Measurements from ENCODE around the gene PRMT7.
A peak's percentile ranks its signal among the peaks of the same experiment; 100 is the strongest.

The PRMT7 gene

GRCh38 chr16:68349838-68350410 lies 39.1 kb downstream of the PRMT7 start:
- Histone ChIP-seq H2BK15ac (ENCODE audit: low read length) (no peak overlapping the region), H3K9me3 (replicated peaks in 1 of 2; ENCODE audit: control insufficient read depth in 2 of 2, insufficient read depth in 1 of 2, low read depth in 1 of 2, low read length in 2 of 2) (no peaks in the 10 kb centered on the region), H3K14ac (ENCODE audit: low read length) (no peak overlapping the region), H3K4me1 (ENCODE audit: control insufficient read depth in 2 of 2, insufficient read depth in 1 of 2, low read depth in 1 of 2, low read length in 2 of 2) (no peaks in the 10 kb centered on the region), H3K18ac (ENCODE audit: low read length) (no peak overlapping the region), H2BK120ac (ENCODE audit: low read depth, low read length) (no peak overlapping the region), H3K36me3 (replicated peaks in 1 of 2; ENCODE audit: control insufficient read depth in 2 of 2, insufficient read depth in 2 of 2, low read length in 2 of 2) (peaks cover 60 to 100% of the 10 kb centered on the region in 2 donors), H2BK12ac (ENCODE audit: low read length) (no peak overlapping the region), H3K27me3 (ENCODE audit: control insufficient read depth in 3 of 3, insufficient read depth in 3 of 3, low read depth in 1 of 3, low read length in 3 of 3) (no peaks in the 10 kb centered on the region), H3K4me3 (ENCODE audit: low read length in 2 of 2) (peak overlapping the region in 1 of 2 donors; percentile 25), H3K23ac (ENCODE audit: low read depth, low read length, poor library complexity) (no peak overlapping the region), H3K9ac (ENCODE audit: low read depth, low read length, poor library complexity) (no peak overlapping the region), H3K79me1 (ENCODE audit: low read depth, low read length) (peaks cover 2% of the 10 kb centered on the region), H3K4me2 (ENCODE audit: insufficient read depth, low read length, poor library complexity, severe bottlenecking) (no peak overlapping the region), H4K91ac (ENCODE audit: low read depth, low read length, poor library complexity) (no peak overlapping the region), H3K4ac (ENCODE audit: low read length) (no peak overlapping the region), H2AK5ac (ENCODE audit: low read depth, low read length) (no peak overlapping the region), H2AFZ (ENCODE audit: low read length) (no peak overlapping the region), H3K27ac (replicated peaks; ENCODE audit: low read length) (no peak overlapping the region), H4K8ac (ENCODE audit: low read depth, low read length) (no peak overlapping the region), H2BK5ac (ENCODE audit: low read length) (no peak overlapping the region)
- no CpG with 5 or more reads among the region's 10 CpGs for WGBS, 2 donors (ENCODE audit: extremely low coverage in 2 of 2, insufficient read length in 2 of 2, insufficient replicate concordance in 1 of 2)
- DNase-seq (ENCODE audit: low spot score): no peak

DNA sequence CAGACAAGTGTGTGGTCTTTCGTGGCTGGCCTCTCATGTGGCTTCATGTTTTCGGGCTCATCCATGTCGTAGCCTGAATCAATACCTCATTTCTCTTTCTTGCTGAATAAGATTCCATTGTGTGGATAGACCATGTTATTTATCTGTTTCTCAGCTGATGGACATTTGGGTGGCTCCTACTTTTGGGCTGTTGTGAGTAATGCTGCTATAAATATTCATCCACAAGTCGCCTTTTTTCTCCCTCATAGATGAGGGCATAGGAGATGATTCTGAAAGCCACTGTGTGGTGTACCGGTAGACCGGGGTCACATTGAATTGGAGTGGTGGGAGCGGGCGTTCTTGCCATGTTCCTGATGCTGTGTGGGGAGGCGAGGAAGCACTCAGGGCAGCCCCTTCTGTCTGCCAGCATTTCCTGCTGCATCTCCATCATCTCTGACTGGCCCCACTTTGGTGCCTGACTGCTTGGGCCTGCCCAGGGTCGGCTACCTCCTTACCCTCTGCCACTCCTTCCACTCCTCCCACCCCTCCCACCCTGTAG lies 40.1 kb downstream of the PRMT7 start:
- no CpG with 5 or more reads among the region's 10 CpGs for WGBS, 2 donors (ENCODE audit: extremely low coverage in 2 of 2, insufficient read length in 2 of 2, insufficient replicate concordance in 1 of 2)
- Histone ChIP-seq H3K27me3 (ENCODE audit: control insufficient read depth in 3 of 3, insufficient read depth in 3 of 3, low read depth in 1 of 3, low read length in 3 of 3) (no peaks in the 10 kb centered on the region), H4K8ac (ENCODE audit: low read depth, low read length) (no peak overlapping the region), H3K9me3 (replicated peaks in 1 of 2; ENCODE audit: control insufficient read depth in 2 of 2, insufficient read depth in 1 of 2, low read depth in 1 of 2, low read length in 2 of 2) (no peaks in the 10 kb centered on the region), H2BK120ac (ENCODE audit: low read depth, low read length) (no peak overlapping the region), H2BK12ac (ENCODE audit: low read length) (no peak overlapping the region), H3K4me2 (ENCODE audit: insufficient read depth, low read length, poor library complexity, severe bottlenecking) (no peak overlapping the region), H3K18ac (ENCODE audit: low read length) (no peak overlapping the region), H3K9ac (ENCODE audit: low read depth, low read length, poor library complexity) (no peak overlapping the region), H3K27ac (replicated peaks; ENCODE audit: low read length) (no peak overlapping the region), H3K14ac (ENCODE audit: low read length) (no peak overlapping the region), H4K91ac (ENCODE audit: low read depth, low read length, poor library complexity) (no peak overlapping the region), H3K36me3 (replicated peaks in 1 of 2; ENCODE audit: control insufficient read depth in 2 of 2, insufficient read depth in 2 of 2, low read length in 2 of 2) (peaks cover 58 to 99% of the 10 kb centered on the region in 2 donors), H3K4me3 (ENCODE audit: low read length in 2 of 2) (no peak overlapping the region), H2BK5ac (ENCODE audit: low read length) (no peak overlapping the region), H3K79me1 (ENCODE audit: low read depth, low read length) (peaks cover 2% of the 10 kb centered on the region), H3K4ac (ENCODE audit: low read length) (no peak overlapping the region), H2AFZ (ENCODE audit: low read length) (no peak overlapping the region), H3K4me1 (ENCODE audit: control insufficient read depth in 2 of 2, insufficient read depth in 1 of 2, low read depth in 1 of 2, low read length in 2 of 2) (no peaks in the 10 kb centered on the region), H3K23ac (ENCODE audit: low read depth, low read length, poor library complexity) (no peak overlapping the region), H2BK15ac (ENCODE audit: low read length) (no peak overlapping the region), H2AK5ac (ENCODE audit: low read depth, low read length) (no peak overlapping the region)
- DNase-seq (ENCODE audit: low spot score): no peak

DNA sequence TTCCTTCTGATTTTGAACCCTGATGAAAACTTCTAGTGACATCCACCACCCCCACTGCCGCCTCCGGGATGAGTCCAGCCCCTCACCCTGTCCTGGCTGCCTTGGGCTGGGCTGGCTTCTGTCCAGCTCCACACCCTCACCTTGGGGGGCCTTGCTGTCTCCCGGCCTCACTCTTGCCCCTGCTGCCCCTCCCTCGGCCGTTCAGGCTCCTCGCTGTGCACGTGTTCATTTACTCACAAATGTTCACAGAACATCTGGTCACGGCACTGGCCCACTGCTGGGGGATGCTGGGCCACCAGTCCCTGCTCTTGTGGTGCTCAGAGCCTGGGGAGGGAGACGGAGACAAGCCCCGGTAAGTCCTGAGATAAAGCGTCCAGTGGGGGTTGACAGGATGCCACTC lies 40.6 kb downstream of the PRMT7 start:
- no peak overlapping the region for H3K4me3 ChIP-seq (ENCODE audit: low read length in 2 of 2)
- H3K4me2 ChIP-seq (ENCODE audit: insufficient read depth, low read length, poor library complexity, severe bottlenecking): no peak overlapping the region
- WGBS, 2 donors (ENCODE audit: extremely low coverage in 2 of 2, insufficient read length in 2 of 2, insufficient replicate concordance in 1 of 2): no CpG with 5 or more reads among the region's 11 CpGs
- H2AK5ac ChIP-seq (ENCODE audit: low read depth, low read length): no peak overlapping the region
- no peak for DNase-seq (ENCODE audit: low spot score)
- H4K91ac ChIP-seq (ENCODE audit: low read depth, low read length, poor library complexity): no peak overlapping the region
- no peak overlapping the region for H3K9ac ChIP-seq (ENCODE audit: low read depth, low read length, poor library complexity)
- no peak overlapping the region for H2AFZ ChIP-seq (ENCODE audit: low read length)
- H2BK12ac ChIP-seq (ENCODE audit: low read length): no peak overlapping the region
- no peak overlapping the region for H3K14ac ChIP-seq (ENCODE audit: low read length)
- peaks cover 2% of the 10 kb centered on the region for H3K79me1 ChIP-seq (ENCODE audit: low read depth, low read length)
- H3K4me1 ChIP-seq (ENCODE audit: control insufficient read depth in 2 of 2, insufficient read depth in 1 of 2, low read depth in 1 of 2, low read length in 2 of 2): no peaks in the 10 kb centered on the region
- H2BK15ac ChIP-seq (ENCODE audit: low read length): no peak overlapping the region
- H2BK120ac ChIP-seq (ENCODE audit: low read depth, low read length): no peak overlapping the region
- no peak overlapping the region for H3K18ac ChIP-seq (ENCODE audit: low read length)
- no peaks in the 10 kb centered on the region for H3K9me3 ChIP-seq (replicated peaks in 1 of 2; ENCODE audit: control insufficient read depth in 2 of 2, insufficient read depth in 1 of 2, low read depth in 1 of 2, low read length in 2 of 2)
- peaks cover 56 to 99% of the 10 kb centered on the region in 2 donors for H3K36me3 ChIP-seq (replicated peaks in 1 of 2; ENCODE audit: control insufficient read depth in 2 of 2, insufficient read depth in 2 of 2, low read length in 2 of 2)
- H2BK5ac ChIP-seq (ENCODE audit: low read length): no peak overlapping the region
- no peak overlapping the region for H4K8ac ChIP-seq (ENCODE audit: low read depth, low read length)
- no peaks in the 10 kb centered on the region for H3K27me3 ChIP-seq (ENCODE audit: control insufficient read depth in 3 of 3, insufficient read depth in 3 of 3, low read depth in 1 of 3, low read length in 3 of 3)
- H3K27ac ChIP-seq (replicated peaks; ENCODE audit: low read length): no peak overlapping the region
- no peak overlapping the region for H3K23ac ChIP-seq (ENCODE audit: low read depth, low read length, poor library complexity)
- H3K4ac ChIP-seq (ENCODE audit: low read length): no peak overlapping the region

- Histone ChIP-seq H3K36me3 (replicated peaks in 1 of 2; ENCODE audit: control insufficient read depth in 2 of 2, insufficient read depth in 2 of 2, low read length in 2 of 2) (peaks cover 52 to 99% of the 10 kb centered on the region in 2 donors), H3K4me3 (ENCODE audit: low read length in 2 of 2) (no peak overlapping the region), H3K27ac (replicated peaks; ENCODE audit: low read length) (no peak overlapping the region), H3K79me1 (ENCODE audit: low read depth, low read length) (peaks cover 2% of the 10 kb centered on the region), H3K9me3 (replicated peaks in 1 of 2; ENCODE audit: control insufficient read depth in 2 of 2, insufficient read depth in 1 of 2, low read depth in 1 of 2, low read length in 2 of 2) (no peaks in the 10 kb centered on the region), H4K8ac (ENCODE audit: low read depth, low read length) (no peak overlapping the region), H3K23ac (ENCODE audit: low read depth, low read length, poor library complexity) (no peak overlapping the region), H2AK5ac (ENCODE audit: low read depth, low read length) (no peak overlapping the region), H3K27me3 (ENCODE audit: control insufficient read depth in 3 of 3, insufficient read depth in 3 of 3, low read depth in 1 of 3, low read length in 3 of 3) (no peaks in the 10 kb centered on the region), H2BK120ac (ENCODE audit: low read depth, low read length) (no peak overlapping the region), H3K4me1 (ENCODE audit: control insufficient read depth in 2 of 2, insufficient read depth in 1 of 2, low read depth in 1 of 2, low read length in 2 of 2) (no peaks in the 10 kb centered on the region), H2BK15ac (ENCODE audit: low read length) (no peak overlapping the region), H2BK5ac (ENCODE audit: low read length) (no peak overlapping the region), H2AFZ (ENCODE audit: low read length) (no peak overlapping the region), H4K91ac (ENCODE audit: low read depth, low read length, poor library complexity) (no peak overlapping the region), H3K9ac (ENCODE audit: low read depth, low read length, poor library complexity) (peak overlapping the region; percentile 47), H3K4me2 (ENCODE audit: insufficient read depth, low read length, poor library complexity, severe bottlenecking) (no peak overlapping the region), H3K14ac (ENCODE audit: low read length) (no peak overlapping the region), H2BK12ac (ENCODE audit: low read length) (no peak overlapping the region), H3K18ac (ENCODE audit: low read length) (no peak overlapping the region), H3K4ac (ENCODE audit: low read length) (no peak overlapping the region)
- WGBS, 2 donors (ENCODE audit: extremely low coverage in 2 of 2, insufficient read length in 2 of 2, insufficient replicate concordance in 1 of 2): no CpG with 5 or more reads among the region's 11 CpGs
- DNase-seq (ENCODE audit: low spot score): no peak
Measured at GRCh38 chr16:68351991-68352431, 41.2 kb downstream of the PRMT7 start.

Data from neuronal stem cell (in vitro differentiated cells).